Stimulated activated naive CD8-positive, alpha-beta T cell treated with anti-CD3 and anti-CD28 coated beads, Interleukin-15, amount 100 ng/mL, for 72 hours (primary cell): Measurements from ENCODE around the gene AK1.
A peak's percentile ranks its signal among the peaks of the same experiment; 100 is the strongest.
"Not testable (repeated sequence)": the region's sequence is repeated elsewhere in the genome, so short reads cannot be mapped to it uniquely, and the experiment has no call there.

Source experiments
- ATAC-seq: fragments of 150-1000 bp; cut with Tn5 transposase; 2 replicates; pipeline ENCODE4 v1.10.0; 2021; ENCODE audit warnings: mild to moderate bottlenecking, moderate library complexity
- DNase-seq, 2 donors: peaks; one replicate each; pipeline ENCODE4 v3.0.0; 2021 to 2022
- H3K27ac Mint-ChIP-seq, 2 donors: one replicate each; pipeline ENCODE4 v1.8.0; 2022; ENCODE audit warnings: mild to moderate bottlenecking in 2 of 2, mixed read lengths in 2 of 2, moderate library complexity in 2 of 2
- H3K27me3 Mint-ChIP-seq: one replicate; pipeline ENCODE4 v1.8.0; 2022; ENCODE audit warnings: mixed read lengths
- H3K4me1 Mint-ChIP-seq: one replicate; pipeline ENCODE4 v1.8.0; 2022; ENCODE audit warnings: mild to moderate bottlenecking, mixed read lengths
- H3K4me3 Mint-ChIP-seq, 2 donors: one replicate each; pipeline ENCODE4 v1.8.0; 2022; ENCODE audit warnings: mild to moderate bottlenecking in 2 of 2, mixed read lengths in 2 of 2, moderate library complexity in 1 of 2
- H3K9me3 Mint-ChIP-seq, 2 donors: one replicate each; pipeline ENCODE4 v1.8.0; 2022; ENCODE audit warnings: mixed read lengths in 2 of 2

The AK1 gene

DNA sequence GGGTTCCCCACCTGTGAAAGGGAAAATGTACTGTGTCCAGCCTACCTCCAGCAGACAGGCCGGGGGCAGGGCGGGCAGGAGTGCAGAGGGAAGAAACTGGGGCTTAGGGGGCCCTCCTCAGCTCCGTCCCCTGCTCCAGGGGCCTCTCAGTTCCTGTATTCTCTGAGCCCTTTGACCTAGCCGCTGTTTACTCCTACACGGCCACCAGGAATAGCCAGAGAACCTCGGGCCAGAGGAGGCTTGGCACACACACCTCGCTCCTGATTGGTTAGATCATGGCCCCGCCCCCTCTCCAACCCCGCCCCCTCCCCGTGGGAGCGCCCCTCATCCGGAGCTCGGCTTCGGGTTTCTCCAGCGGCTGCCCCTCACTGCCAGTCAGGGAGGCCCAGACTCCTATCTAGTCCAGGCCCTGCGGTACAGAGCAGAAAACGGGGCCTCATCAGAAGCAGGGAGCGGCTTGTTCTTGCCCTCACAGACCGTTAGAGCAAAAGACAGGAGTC is 19.8 kb upstream of the AK1 start:
- Mint-ChIP-seq H3K27me3 (no peaks in the 10 kb centered on the region), H3K27ac (peak overlapping the region in 1 of 2 donors; percentile 71), H3K4me3 (peak overlapping the region; percentile 87 to 88), H3K4me1 (peaks cover 66% of the 10 kb centered on the region), H3K9me3 (peaks cover 0 to 27% of the 10 kb centered on the region in 2 donors)
- ATAC-seq (peak; percentile 7), DNase-seq (no peak)

DNA sequence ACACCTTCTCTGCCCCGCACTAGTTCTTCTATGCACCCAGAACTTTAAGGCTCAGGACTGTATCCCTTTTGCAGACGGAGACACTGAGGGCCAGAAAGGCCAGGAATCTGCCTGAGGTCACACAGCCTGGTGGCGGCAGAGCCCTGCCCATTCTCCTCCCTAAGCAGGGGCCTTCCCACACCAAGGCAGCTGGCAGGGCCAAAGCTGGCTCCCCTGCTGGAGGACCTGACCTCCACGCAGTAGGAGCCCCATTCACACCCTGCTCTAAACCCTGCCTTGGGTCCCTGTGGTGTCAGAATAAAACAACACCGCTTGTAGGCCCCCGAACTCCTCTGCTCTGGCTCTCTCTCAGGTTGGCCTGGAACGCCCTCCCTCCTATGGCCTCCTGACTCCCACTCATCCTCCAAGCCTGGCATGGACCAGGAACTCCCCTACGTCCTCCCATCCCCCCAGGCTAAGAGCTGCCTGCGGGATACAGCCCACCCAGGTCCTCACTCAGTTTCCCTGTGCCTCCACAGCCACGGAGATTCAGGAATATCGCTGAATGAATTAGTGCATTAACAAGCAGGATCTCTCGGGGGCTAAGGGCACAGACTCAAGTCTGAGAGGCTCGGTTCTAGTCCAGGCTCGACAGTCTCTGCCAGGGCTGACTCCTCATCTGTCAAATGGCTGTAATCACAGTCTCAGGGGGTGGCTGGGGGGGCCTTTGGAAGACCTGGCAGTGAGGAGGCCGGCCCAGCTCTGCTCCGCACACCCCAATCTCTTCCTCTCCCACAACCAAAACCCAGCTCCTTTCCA is 19.1 kb upstream of the AK1 start:
- no peak overlapping the region for H3K4me3 Mint-ChIP-seq
- H3K9me3 Mint-ChIP-seq, result peaks cover 0 to 27% of the 10 kb centered on the region in 2 donors
- ATAC-seq (no peak), DNase-seq (no peak)
- peak overlapping the region in 1 of 2 donors; percentile 71 for H3K27ac Mint-ChIP-seq
- H3K4me1 Mint-ChIP-seq, result peaks cover 63% of the 10 kb centered on the region
- no peaks in the 10 kb centered on the region for H3K27me3 Mint-ChIP-seq

DNA sequence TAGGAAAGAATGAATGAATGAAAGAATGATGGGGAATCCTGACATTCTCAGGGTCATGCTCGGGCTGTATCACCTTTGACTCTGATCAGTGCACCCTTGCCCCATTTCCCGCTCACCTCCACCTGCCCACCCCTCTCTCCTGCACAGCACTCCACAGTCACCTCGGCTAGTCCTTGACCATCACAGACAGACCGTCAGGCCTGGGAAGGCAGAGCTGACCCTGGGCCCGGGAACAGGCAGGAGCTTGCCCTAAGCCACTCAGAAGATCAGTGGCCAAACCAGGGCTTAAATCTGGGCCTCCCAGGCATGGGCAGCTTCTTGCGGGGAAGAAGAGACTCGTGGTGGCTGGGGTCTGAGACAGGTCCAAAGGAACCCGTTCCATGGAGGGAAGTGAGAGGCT is 18.3 kb upstream of the AK1 start:
- Mint-ChIP-seq H3K4me1 (peaks cover 65% of the 10 kb centered on the region), H3K4me3 (no peak overlapping the region), H3K9me3 (peaks cover 0 to 27% of the 10 kb centered on the region in 2 donors), H3K27ac (peak overlapping the region in 1 of 2 donors; percentile 50), H3K27me3 (no peaks in the 10 kb centered on the region)
- DNase-seq (no peak), ATAC-seq (no peak)

DNA sequence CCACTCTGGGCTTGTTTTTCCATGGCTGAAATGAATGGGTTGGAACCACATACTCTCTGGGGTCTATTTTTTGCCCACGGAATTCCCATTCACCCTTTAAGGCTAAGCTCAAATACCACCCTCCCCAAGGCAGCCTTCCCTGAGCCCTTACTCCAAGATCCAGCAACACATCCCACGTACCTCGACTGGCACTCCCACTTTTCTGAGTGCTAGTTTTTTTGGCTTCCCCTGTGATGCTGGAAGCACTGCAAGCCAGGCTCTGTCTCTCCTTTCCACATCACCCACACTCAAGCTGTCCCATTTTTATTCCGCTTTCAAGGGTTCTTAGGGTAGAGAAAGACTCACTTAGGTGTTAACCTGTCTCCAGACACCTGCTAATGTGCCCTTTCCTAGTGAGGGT is 15.9 kb upstream of the AK1 start:
- Mint-ChIP-seq H3K9me3 (peaks cover 0 to 27% of the 10 kb centered on the region in 2 donors), H3K4me1 (peaks cover 63% of the 10 kb centered on the region), H3K27me3 (no peaks in the 10 kb centered on the region), H3K4me3 (no peak overlapping the region), H3K27ac (no peak overlapping the region)
- no peak for DNase-seq
- ATAC-seq, result no peak

DNA sequence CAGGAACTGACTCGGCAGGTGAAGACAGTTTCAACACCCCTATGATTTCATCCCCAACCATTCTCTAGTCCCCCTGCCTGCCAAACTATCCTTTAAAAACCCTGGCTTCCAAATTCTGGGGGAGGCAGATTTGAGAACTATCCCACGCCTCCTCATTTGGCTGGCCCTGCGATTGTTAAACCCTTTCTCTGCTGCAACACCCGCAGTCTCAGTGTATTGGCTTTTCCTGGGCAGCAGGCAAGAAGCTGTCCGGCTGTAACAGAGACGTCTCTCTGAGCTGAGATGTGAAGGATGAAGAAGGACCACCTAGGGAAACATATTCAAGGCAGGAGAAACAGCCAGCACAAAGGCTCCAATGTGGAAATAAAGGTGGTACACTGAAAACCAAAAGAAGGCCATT is 15.4 kb upstream of the AK1 start:
- Mint-ChIP-seq H3K27ac (no peak overlapping the region), H3K27me3 (no peaks in the 10 kb centered on the region), H3K4me3 (no peak overlapping the region), H3K4me1 (peaks cover 60% of the 10 kb centered on the region), H3K9me3 (peaks cover 0 to 27% of the 10 kb centered on the region in 2 donors)
- no peak for DNase-seq
- ATAC-seq, result no peak

DNA sequence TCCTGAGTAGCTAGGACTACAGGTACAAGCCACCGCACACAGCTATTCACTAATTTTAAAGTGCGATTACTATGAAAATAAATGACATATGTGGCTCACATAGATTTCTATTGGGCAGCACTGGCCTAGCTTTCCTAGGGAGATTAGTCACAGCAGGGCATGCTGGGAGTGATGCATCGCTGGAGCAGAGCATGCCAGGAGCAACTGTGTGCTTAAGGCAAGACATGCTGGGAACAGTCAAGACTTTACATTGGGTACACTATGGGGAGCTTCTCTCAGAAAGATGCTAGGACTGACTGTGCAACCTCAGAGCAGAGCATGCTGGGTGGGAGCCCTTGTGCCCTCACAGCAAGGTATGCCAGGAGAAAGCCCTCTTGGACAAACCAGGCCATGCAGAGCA is 12.6 kb upstream of the AK1 start:
- Mint-ChIP-seq H3K27me3 (no peaks in the 10 kb centered on the region), H3K9me3 (peaks cover 0 to 17% of the 10 kb centered on the region in 2 donors), H3K4me3 (no peak overlapping the region), H3K27ac (no peak overlapping the region), H3K4me1 (peaks cover 55% of the 10 kb centered on the region)
- ATAC-seq (no peak), DNase-seq (no peak)

DNA sequence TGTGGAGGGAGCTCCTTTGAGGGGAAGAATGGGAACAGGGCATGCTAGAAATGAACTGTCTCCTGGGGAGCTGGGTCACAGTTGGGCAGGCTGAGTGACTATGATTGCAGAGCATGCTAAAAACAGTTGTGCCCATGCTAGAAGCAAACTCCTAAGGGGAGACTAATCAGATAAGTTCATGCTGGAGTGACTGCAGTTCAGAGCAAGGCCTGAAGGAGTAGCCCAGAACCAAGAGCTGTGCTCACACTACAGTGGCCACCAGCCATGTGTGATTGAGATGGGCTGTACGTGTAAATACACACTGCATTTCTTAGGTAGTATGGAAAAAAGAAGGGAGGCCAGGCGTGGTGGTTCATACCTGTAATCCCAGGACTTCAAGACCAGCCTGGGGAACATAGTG is 10.3 kb upstream of the AK1 start:
- Mint-ChIP-seq H3K4me3 (no peak overlapping the region), H3K27me3 (no peaks in the 10 kb centered on the region), H3K27ac (no peak overlapping the region), H3K4me1 (peaks cover 60% of the 10 kb centered on the region), H3K9me3 (no peaks in the 10 kb centered on the region)
- ATAC-seq (peak; percentile 64), DNase-seq (no peak)

DNA sequence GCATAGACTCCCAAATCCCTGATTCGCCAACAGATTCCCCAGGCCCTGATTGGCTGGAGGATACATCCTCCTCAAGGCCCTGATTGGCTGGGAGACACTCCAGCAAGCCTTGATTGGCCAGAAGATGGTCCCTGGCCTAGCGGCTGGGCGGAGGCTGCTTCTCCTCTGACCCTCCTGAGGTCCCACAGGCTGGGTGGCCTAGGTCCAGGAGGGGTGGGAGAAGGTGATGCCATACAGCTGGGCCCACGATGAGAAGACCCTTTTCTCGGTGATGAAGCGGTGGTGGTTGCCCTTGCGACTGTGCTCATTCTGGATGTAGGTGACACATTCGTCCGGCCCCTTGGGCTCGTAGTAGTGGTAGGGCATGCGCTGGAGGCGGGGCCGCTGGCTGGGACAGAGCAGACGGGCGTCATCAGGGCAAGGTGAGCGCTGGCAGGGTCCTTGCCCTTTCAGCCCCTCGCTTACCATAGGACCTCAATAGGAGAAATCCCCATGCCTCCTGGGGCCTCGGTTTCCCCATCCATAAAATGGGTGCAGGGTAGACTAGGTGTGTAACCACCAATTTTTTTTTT is 9.0 kb upstream of the AK1 start:
- Mint-ChIP-seq H3K27me3 (no peaks in the 10 kb centered on the region), H3K4me1 (peaks cover 64% of the 10 kb centered on the region), H3K27ac (peak overlapping the region in 1 of 2 donors; percentile 57), H3K4me3 (no peak overlapping the region), H3K9me3 (no peaks in the 10 kb centered on the region)
- DNase-seq (no peak), ATAC-seq (no peak)

DNA sequence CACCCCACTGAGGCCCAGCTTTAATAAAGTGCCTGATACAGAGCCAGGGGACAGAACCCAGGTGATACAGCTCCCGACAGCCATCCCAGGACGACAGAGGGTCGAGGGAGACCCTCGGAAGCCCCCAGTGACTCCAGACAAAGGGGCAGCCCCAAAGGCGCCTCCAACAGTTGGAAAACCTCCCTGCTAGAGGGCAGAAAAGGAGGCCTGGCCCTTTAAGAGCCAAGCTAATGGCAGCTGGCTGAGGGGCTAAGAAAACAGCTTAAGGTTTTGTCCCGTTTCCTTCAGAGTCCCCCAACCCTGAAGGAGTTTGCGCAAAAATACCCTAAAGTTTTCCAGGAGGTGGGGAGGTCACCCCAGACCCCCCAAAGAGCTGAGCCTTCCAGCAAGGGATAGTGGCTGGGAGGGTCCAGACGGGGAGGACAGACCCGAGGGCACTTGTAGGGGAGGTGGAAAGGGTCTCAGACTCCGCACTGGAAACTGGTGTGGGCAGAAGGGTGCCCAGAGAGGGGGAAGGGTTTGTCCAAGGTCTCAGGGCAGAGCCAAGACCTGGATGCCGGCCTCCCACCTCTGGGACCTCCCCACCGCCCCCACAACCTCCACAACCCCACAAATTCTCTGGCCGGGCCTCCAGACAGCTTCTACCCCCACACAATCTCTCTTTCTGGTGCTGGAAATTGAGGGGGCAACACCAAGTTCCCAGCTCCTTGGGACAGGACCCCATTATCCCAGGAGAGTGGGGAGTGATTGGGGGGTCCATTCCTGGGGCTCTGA is 8.2 kb upstream of the AK1 start:
- Mint-ChIP-seq H3K27ac (no peak overlapping the region), H3K4me3 (no peak overlapping the region), H3K4me1 (peaks cover 56% of the 10 kb centered on the region), H3K27me3 (no peaks in the 10 kb centered on the region), H3K9me3 (no peaks in the 10 kb centered on the region)
- DNase-seq, result no peak
- ATAC-seq, result no peak

DNA sequence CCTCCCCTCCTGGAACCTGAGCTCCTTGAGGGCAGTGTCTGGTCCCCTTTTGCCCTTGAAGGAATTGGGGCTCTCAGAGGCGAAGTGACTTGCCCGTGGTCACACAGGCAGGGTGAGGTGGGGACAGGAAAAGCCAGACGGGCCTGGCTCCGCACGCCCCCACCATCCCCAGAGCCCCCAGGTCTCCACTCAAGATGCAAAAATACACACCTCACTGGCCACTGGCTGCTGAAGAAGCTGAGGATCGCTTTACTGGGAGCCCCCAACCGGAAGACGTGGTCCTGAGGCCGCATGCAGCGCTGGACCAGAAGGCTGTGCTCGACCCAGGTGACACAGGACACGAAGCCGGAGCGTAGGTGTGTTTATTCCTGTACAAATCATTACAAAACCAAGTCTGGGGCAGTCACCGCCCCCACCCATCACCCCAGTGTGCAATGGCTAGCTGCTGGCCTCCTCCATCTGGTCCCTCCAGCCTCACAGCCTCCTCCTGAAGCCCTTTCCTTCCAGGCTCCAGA is 7.6 kb upstream of the AK1 start:
- Mint-ChIP-seq H3K9me3 (no peaks in the 10 kb centered on the region), H3K27me3 (no peaks in the 10 kb centered on the region), H3K4me1 (peaks cover 49% of the 10 kb centered on the region), H3K4me3 (no peak overlapping the region), H3K27ac (peak overlapping the region in 1 of 2 donors; percentile 51)
- ATAC-seq (no peak), DNase-seq (no peak)

DNA sequence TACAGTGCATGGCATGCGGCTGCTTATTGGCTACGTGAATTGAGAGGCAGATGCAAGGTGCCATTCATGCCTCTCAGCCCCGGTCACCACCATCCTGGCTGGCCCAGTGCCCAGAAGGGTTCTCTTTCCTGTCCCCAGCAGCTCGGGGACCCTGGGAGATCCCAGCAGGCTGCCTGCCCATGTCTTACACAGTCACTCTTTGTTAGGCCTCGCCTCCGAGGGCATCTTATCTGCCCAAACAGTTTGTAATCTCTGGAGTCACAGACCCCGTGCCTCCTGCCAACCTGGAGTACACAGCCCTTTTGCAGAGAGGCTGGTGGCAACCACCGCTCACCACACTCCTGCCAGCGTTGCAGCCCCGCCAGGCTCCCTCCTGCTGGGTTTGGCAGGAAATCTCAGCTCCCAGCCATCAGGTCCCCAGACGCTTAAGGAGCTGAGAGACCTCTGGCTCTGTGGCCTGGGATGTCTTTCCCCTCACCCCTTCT is 7.0 kb upstream of the AK1 start:
- Mint-ChIP-seq H3K4me3 (no peak overlapping the region), H3K4me1 (peaks cover 48% of the 10 kb centered on the region), H3K9me3 (no peaks in the 10 kb centered on the region), H3K27me3 (no peaks in the 10 kb centered on the region), H3K27ac (peak overlapping the region; percentile 51 to 74)
- ATAC-seq (peak; percentile 39), DNase-seq (no peak)

DNA sequence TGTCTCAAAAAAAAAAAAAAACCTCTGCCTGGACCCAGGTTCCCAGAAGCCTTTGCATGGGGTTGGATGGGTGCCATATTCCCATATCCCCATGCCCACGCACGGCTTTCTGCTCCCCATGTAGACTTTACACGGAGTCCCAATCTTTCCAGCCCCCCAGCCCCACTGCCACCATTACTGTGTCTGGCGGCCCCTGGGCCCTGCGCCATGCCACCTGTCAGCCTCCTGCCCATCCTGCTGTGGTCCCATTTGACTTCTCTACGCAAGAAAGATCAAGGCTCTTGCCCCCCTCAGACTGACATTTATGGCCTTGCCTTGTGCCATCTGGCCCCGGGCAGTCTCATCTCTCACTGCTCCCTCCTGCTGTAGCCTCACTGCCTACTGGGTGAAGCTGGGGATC is 6.5 kb upstream of the AK1 start:
- H3K9me3 Mint-ChIP-seq, result no peaks in the 10 kb centered on the region
- H3K4me3 Mint-ChIP-seq, result no peak overlapping the region
- ATAC-seq (no peak), DNase-seq (no peak)
- H3K27ac Mint-ChIP-seq, result peak overlapping the region in 1 of 2 donors; percentile 34
- H3K27me3 Mint-ChIP-seq, result no peaks in the 10 kb centered on the region
- peaks cover 48% of the 10 kb centered on the region for H3K4me1 Mint-ChIP-seq

DNA sequence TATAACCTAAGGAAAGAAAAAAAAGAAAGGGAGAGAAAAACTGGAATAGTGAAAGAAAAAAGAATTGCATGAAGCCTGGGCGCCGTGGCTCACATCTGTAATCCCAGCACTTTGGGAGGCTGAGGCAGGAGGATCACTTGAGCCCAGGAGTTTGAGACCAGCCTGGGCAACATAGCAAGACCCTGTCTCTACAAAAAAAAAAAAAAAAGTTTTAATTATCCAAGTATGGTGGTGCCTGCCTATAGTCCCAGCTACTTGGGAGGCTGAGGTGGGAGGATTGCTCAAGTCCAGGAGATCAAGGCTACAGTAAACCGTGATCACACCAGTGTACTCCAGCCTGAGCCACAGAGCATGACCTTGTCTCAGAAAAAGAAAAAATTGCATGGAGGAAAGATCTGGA is 4.2 kb upstream of the AK1 start:
- H3K9me3 Mint-ChIP-seq, H3K4me3 Mint-ChIP-seq, H3K27ac Mint-ChIP-seq, ATAC-seq, DNase-seq: not testable (repeated sequence)
- H3K4me1 Mint-ChIP-seq, result peaks cover 57% of the 10 kb centered on the region
- H3K27me3 Mint-ChIP-seq, result peaks cover 18% of the 10 kb centered on the region

DNA sequence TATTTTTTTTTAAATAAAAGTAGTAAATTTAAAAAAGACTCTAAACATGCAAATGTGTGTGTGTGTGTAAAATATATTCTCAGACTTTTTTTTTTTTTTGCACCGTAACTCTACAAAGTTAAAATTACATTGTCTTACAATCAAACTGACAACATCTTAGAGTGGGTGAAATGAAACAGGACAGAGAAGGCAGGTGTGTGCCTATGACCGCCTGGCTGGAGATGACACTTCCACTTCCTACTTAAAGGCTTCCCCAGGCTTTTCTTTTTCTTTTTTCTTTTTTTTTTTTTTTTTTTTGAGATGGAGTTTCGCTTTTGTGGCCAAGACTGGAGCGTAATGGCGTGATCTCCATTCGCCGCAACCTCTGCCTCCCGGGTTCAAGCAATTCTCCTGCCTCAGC is 2.7 kb upstream of the AK1 start:
- DNase-seq (no peak), ATAC-seq (no peak)
- no peak overlapping the region for H3K4me3 Mint-ChIP-seq
- no peaks in the 10 kb centered on the region for H3K9me3 Mint-ChIP-seq
- H3K4me1 Mint-ChIP-seq, result peaks cover 43% of the 10 kb centered on the region
- H3K27me3 Mint-ChIP-seq, result peaks cover 19% of the 10 kb centered on the region
- H3K27ac Mint-ChIP-seq, result no peak overlapping the region

DNA sequence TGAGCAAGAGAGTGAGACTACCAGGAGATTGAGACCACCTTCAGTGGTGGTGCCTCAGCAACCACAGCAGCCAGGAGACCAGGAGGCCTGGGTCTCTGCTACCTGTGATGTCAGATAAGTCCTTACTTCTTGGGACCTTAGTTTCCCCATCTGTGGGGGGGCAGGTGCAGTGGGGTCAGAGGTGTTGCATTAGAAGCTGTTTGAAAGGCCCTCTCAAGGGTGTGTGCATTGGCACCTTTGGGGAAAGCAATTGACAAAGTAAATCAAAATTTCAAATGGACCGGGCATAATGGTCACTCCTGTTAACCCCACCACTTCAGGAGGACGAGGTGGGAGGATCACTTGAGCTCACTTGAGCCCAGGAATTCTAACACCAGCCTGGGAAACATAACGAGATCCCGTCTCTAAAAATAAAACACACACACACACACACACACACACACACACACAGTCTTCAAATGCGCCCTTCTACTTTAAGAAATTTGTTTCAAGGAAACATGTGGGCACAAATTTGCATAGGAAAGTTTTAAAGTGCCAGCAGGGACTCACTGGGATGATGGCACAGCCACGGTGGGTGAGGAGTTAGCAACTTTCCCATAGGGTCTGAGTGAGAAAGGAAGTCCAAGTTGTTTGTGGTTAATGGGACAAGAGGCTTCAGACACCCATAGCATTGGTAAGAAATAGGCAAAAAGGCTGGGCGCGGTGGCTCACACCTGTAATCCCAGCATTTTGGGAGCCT is 1.3 kb upstream of the AK1 start:
- Mint-ChIP-seq H3K4me3 (no peak overlapping the region), H3K27me3 (peaks cover 19% of the 10 kb centered on the region), H3K9me3 (no peaks in the 10 kb centered on the region), H3K27ac (peak overlapping the region in 1 of 2 donors; percentile 28), H3K4me1 (peaks cover 30% of the 10 kb centered on the region)
- DNase-seq, result no peak
- no peak for ATAC-seq
